ENCODE data around the gene NBAS.

Gene NBAS

DNA sequence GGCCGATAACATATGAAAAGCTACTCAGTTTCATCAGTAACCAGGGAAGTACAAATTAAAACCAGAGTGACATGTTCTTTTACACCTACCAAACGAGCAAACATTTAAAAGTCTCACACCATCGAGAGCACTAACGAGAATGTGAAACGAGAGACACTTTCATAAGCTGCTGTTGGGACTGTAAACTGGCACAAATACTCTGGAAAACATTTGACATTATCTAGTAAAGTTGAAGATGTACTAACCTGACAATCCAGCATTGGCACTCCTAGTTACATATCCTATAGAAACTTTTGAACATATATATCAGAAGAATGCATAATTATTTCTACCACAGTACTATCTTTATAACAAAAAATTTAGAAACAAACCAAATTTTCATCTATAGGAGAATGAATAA lies 28.1 kb downstream of the NBAS start:
- H3K36me3 ChIP-seq (ENCODE audit: low read length) = peaks cover 6% of the 10 kb centered on the region; the same call in 1 of the 2 replicates
- TF ChIP-seq, protein P1, sequence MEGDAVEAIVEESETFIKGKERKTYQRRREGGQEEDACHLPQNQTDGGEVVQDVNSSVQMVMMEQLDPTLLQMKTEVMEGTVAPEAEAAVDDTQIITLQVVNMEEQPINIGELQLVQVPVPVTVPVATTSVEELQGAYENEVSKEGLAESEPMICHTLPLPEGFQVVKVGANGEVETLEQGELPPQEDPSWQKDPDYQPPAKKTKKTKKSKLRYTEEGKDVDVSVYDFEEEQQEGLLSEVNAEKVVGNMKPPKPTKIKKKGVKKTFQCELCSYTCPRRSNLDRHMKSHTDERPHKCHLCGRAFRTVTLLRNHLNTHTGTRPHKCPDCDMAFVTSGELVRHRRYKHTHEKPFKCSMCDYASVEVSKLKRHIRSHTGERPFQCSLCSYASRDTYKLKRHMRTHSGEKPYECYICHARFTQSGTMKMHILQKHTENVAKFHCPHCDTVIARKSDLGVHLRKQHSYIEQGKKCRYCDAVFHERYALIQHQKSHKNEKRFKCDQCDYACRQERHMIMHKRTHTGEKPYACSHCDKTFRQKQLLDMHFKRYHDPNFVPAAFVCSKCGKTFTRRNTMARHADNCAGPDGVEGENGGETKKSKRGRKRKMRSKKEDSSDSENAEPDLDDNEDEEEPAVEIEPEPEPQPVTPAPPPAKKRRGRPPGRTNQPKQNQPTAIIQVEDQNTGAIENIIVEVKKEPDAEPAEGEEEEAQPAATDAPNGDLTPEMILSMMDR (IDR thresholded peaks at IDR 0.05; ENCODE audit: insufficient read depth, low read length, poor library complexity, severe bottlenecking) = no peak
- no peak for TF ChIP-seq EZH2phosphoT487 (conservative IDR thresholded peaks at IDR 0.05; ENCODE audit: low read length)

DNA sequence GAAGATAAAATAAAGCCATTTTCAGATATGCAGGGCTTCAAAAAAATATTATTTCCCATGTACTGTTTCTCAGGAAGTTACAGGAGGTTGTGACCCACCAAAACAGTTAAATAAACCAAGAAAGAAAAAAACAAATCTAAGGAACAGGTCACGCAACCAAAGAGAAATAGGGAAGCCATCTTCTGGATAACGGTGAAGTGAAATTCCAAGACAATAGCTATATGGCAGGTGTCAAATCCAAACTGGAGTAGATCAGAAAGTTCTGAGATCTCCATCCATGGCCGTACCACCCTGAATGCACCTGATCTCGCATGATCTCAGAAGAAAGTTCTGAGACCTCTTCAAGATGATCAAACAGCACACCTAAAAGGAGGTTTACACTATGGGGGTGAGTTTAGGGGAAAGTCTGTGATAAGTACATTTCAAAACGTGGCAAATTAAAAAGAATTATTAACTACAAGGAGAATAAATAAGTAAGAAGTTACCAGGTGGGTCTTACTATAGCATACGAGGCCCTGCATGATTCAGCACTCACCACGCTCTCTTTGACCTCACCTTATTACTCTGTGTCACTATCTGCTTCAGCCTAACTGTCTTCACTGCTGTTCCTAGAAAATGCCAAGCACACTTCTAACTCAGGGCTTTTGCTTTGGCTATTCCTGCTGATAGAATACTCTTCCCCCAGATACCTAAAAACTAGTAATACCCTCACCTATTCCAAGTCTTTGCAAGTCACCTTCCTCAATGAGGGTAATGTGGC lies 29.9 kb downstream of the NBAS start:
- Histone ChIP-seq H3K36me3 (ENCODE audit: low read length) (peaks cover 6% of the 10 kb centered on the region; the same call in 1 of the 2 replicates), H3K27ac (ENCODE audit: low read depth, low read length) (no peak overlapping the region), H3K9me3 (ENCODE audit: insufficient read depth, low read length) (no peaks in the 10 kb centered on the region), H4K20me1 (ENCODE audit: low read depth, low read length) (no peaks in the 10 kb centered on the region), H3K27me3 (ENCODE audit: low read length) (no peaks in the 10 kb centered on the region), H3K4me3 (ENCODE audit: insufficient read depth, low read length, poor library complexity, severe bottlenecking) (no peak overlapping the region), H3K4me2 (ENCODE audit: low read depth, low read length, poor library complexity, severe bottlenecking) (no peak overlapping the region), H2AFZ (ENCODE audit: low read depth, low read length, severe bottlenecking) (no peak overlapping the region), H3F3A (ENCODE audit: insufficient read depth) (no peaks in the 10 kb centered on the region), H3K9ac (ENCODE audit: low read length) (no peak overlapping the region), H3K9me2 (replicated peaks; ENCODE audit: insufficient read depth, low read length) (no peaks in the 10 kb centered on the region), H3K79me2 (ENCODE audit: insufficient read depth, low read length) (no peaks in the 10 kb centered on the region)
- TF ChIP-seq EZH2phosphoT487 (conservative IDR thresholded peaks at IDR 0.05; ENCODE audit: low read length) = no peak
- TF ChIP-seq, protein P1 (IDR thresholded peaks at IDR 0.05; ENCODE audit: insufficient read depth, low read length, poor library complexity, severe bottlenecking) = no peak

More for the DNA sequence above, 28.1 kb downstream of the NBAS start:
- no peak overlapping the region for H3K4me2 ChIP-seq (ENCODE audit: low read depth, low read length, poor library complexity, severe bottlenecking)
- H3K79me2 ChIP-seq (ENCODE audit: insufficient read depth, low read length) = no peaks in the 10 kb centered on the region
- no peaks in the 10 kb centered on the region for H3F3A ChIP-seq (ENCODE audit: insufficient read depth)
- H4K20me1 ChIP-seq (ENCODE audit: low read depth, low read length) = no peaks in the 10 kb centered on the region
- no peak overlapping the region for H2AFZ ChIP-seq (ENCODE audit: low read depth, low read length, severe bottlenecking)
- no peaks in the 10 kb centered on the region for H3K27me3 ChIP-seq (ENCODE audit: low read length)
- H3K9me3 ChIP-seq (ENCODE audit: insufficient read depth, low read length) = no peaks in the 10 kb centered on the region
- no peak overlapping the region for H3K4me3 ChIP-seq (ENCODE audit: insufficient read depth, low read length, poor library complexity, severe bottlenecking)
- no peak overlapping the region for H3K27ac ChIP-seq (ENCODE audit: low read depth, low read length)
- no peaks in the 10 kb centered on the region for H3K9me2 ChIP-seq (replicated peaks; ENCODE audit: insufficient read depth, low read length)
- no peak overlapping the region for H3K9ac ChIP-seq (ENCODE audit: low read length)

DNA sequence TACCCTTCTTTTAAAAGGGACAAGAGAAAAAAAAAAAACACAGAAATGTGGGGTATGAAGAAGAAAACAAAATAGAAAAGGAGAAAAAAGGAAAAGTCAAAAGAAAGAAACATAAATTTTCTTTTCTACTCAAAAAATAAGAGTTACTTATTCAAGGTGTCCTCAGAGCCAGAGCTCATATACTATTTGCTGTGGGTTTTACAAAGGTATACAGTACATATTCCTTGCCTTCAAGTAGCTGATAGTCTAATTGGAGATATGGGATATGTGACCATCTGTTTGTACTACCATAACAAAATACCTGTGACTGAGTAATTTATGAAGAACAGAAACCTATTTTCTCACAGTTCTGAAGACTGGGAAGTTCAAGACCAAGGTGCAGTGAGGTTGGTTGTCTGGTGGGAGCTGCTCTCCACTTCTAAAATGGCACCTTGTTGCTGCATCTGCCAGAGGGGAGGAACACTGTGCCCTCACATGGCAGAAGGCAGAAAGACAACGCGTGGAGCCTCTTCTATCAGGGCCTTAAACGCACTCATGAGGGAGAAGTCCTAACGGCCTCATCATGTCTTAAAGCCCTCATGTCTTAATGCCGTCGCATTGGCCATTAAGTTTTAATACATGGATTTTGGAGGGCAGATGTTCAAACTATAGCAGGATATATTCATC lies 33.9 kb downstream of the NBAS start:
- H3K79me2 ChIP-seq (ENCODE audit: insufficient read depth, low read length) = no peaks in the 10 kb centered on the region
- no peaks in the 10 kb centered on the region for H4K20me1 ChIP-seq (ENCODE audit: low read depth, low read length)
- no peaks in the 10 kb centered on the region for H3K9me3 ChIP-seq (ENCODE audit: insufficient read depth, low read length)
- peaks cover 4% of the 10 kb centered on the region; the same call in 1 of the 2 replicates for H3K36me3 ChIP-seq (ENCODE audit: low read length)
- H3K27me3 ChIP-seq (ENCODE audit: low read length) = no peaks in the 10 kb centered on the region
- no peak overlapping the region for H2AFZ ChIP-seq (ENCODE audit: low read depth, low read length, severe bottlenecking)
- no peaks in the 10 kb centered on the region for H3K9me2 ChIP-seq (replicated peaks; ENCODE audit: insufficient read depth, low read length)
- no peak for TF ChIP-seq EZH2phosphoT487 (conservative IDR thresholded peaks at IDR 0.05; ENCODE audit: low read length)
- TF ChIP-seq, protein P1 (IDR thresholded peaks at IDR 0.05; ENCODE audit: insufficient read depth, low read length, poor library complexity, severe bottlenecking) = no peak
- no peak overlapping the region for H3K9ac ChIP-seq (ENCODE audit: low read length)
- no peak overlapping the region for H3K4me3 ChIP-seq (ENCODE audit: insufficient read depth, low read length, poor library complexity, severe bottlenecking)
- H3K27ac ChIP-seq (ENCODE audit: low read depth, low read length) = no peak overlapping the region
- no peak overlapping the region for H3K4me2 ChIP-seq (ENCODE audit: low read depth, low read length, poor library complexity, severe bottlenecking)
- H3F3A ChIP-seq (ENCODE audit: insufficient read depth) = no peaks in the 10 kb centered on the region

All from SU-DHL-6 (cell line).